GM19351 (cell line): ENCODE measurements around the gene ORAI1.
"Not testable (repeated sequence)": the region's sequence is repeated elsewhere in the genome, so short reads cannot be mapped to it uniquely, and the experiment has no call there.

ENCODE experiments used
- ATAC-seq: cut with Tn5 transposase; IDR thresholded peaks from one replicate; pipeline ENCODE4 v1.9.1; 2021; ENCODE audit warnings: mild to moderate bottlenecking, moderate library complexity; ENCODE audit not compliant: unreplicated experiment

Gene ORAI1

GRCh38 chr12:121626087-121626852, at the start of gene ORAI1:
TSS of gene ORAI1 (plus strand) at chr12:121626530.
- ATAC-seq = peak; percentile 61

DNA sequence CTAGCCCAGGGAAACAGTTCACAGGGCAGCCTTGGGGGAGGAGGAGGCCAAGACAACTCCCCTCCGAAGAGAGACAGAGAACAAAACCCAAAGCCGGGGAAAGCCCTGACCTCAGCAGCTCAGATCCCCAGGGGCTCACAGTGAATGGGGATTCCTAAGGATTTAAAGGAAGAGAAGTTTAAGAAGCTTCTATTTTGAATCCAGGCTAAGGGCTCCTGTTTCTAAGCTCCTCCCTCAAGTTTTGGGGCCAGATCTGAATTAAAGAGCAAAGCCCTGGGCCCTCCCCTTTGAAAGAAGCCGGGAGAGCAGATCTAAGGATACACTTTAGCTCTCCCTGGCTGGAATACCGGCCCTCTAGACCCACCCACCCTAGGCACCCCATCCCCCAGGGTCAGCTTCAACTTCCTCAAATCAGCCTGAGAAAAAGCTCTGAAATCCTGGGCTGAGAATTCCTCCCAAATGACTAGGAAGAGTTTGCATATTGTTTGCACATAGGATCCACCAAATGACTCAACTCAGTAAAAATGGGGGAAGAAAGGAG, 49.4 kb upstream of the ORAI1 start:
- no peak for ATAC-seq

GRCh38 chr12:121577443-121578180, 48.7 kb upstream of the ORAI1 start:
- ATAC-seq = no peak

DNA sequence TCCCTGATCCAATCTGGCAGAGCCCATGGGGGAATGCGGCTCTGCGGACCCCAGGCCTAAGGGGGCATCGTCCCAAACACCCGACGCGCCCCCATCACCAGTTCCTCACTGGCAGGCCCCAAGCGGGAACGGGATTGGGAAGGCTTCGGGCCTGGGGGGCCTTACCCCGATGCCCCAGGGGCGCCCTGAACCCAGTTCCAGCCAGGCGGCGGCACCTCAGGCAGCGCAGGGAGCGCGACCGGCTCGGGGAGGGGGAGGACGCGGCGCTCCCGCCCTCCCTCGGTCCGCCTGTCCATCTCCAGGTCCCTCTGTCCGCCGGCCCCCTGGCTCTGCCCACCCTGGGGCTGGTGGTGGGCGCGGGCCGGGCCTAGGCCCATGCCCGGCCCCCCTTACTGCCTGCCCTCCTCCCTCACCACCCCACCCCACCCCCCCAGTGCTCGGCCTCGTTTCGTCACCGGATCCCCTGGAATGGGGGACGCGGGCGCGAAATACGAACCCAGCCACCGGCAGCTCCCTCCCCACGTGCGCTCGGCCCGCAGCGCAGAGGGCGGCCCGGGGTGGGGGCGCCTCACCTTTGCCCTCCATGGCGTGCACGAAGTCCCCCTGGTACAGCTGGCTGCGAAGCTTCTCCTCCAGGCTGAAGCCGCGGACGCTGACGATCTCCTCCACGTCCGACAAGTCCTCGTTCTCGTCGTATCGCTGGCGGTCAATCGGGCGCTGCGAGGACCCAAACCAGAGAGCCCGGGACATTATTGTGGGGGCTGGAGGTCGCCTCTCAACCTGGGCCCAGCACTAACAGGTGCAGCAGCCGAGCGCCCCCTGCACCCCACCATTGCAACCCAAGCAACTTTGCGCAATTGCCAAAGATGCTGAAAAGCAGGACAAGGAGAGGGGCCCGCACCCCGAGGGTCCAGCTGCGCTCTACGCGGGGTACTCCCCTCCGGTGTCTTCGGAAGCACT, 47.8 kb upstream of the ORAI1 start:
- ATAC-seq = no peak

DNA sequence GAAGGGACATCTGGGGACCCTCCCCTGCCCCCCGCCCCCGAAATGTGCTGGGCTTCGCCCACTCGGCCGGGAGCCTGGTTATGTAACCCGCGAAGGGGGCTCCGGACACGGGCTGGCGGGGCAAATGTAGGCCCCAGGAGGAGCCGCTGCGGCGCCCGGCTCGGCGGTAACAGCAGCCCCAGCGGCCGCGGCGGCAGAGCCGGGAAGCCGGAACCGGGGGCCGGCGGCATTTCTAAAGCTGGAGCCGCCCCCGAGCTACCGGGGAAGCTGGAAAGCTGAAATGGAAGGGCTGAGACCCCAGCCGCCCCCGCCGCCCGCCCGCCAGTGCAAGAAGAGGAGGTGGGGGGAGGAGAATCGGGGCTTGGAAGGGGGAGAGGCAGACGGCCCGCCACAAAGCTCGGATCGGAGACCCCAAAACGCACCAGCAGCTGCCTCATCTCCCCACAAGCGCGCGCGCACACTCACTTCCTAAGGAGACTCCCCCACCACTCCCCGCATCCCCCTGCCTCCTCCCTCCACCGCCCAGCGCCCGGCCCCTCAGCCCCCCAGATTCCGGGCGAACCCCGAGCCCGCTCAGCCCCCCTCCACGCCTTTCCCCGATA, 47.0 kb upstream of the ORAI1 start:
- no peak for ATAC-seq

GRCh38 chr12:121579981-121580868, 46.1 kb upstream of the ORAI1 start:
- ATAC-seq = no peak

GRCh38 chr12:121580959-121581685, 45.2 kb upstream of the ORAI1 start, which contains the start of gene KDM2B:
TSS of gene KDM2B (minus strand) at chr12:121581023. CDS start at chr12:121580911, 112 bp downstream.
- ATAC-seq = no peak

DNA sequence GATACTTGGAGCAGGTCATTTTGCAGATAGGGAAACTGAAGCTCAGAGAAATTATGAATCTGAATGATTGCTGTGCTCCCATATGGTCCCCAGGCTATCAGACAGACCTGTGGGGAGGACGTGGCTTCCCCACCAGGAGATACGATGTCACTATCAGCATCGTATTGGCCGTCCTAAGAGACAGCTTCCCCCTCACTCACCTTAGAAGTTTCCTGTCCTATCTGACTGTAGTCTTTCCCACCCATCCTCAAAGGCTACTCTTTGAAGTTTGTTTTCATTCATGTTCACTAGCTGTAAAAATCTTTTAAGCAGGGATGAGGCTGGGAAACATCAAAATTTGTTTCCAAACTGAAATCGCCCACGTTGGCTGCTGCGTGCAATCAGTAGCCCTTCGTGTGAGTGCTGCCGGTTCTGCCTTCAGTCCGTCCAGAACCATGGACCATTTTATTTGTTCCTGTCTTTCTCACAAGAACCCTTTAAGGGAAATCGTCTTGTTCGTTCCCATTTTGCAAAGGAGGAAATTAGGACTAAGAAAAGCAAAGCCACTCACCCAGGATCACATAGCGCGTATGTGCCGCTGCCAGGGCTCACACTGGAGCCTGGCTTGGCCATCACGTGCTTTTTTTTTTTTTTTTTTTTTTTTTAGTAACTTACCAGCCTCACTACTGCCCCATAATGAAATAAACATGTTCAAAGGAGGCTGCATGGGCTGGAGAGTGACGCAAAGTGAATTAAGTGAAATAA, 44.5 kb upstream of the ORAI1 start:
- ATAC-seq = no peak

- no peak for ATAC-seq
Measured at GRCh38 chr12:121582583-121583333, 43.6 kb upstream of the ORAI1 start.

- not testable (repeated sequence) for ATAC-seq
Measured at GRCh38 chr12:121583334-121583661, 43.0 kb upstream of the ORAI1 start.

DNA sequence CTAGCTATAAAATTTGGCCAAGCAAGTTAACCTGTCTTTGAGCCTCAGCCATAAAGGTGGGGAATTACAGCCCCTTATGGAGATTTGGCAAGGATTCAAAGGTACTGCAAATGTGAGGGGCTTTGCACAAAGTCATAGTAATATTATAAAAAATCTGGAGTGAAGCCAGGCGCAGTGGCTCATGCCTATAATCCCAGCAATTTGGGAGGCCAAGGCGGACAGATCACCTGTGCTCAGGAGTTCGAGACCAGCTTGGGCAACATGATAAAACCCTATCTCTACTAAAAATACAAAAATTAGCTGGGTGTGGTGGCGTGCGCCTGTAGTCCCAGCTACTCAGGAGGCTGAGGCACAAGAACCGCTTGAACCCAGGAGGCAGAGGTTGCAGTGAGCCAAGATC, 41.4 kb upstream of the ORAI1 start:
- ATAC-seq = not testable (repeated sequence)

DNA sequence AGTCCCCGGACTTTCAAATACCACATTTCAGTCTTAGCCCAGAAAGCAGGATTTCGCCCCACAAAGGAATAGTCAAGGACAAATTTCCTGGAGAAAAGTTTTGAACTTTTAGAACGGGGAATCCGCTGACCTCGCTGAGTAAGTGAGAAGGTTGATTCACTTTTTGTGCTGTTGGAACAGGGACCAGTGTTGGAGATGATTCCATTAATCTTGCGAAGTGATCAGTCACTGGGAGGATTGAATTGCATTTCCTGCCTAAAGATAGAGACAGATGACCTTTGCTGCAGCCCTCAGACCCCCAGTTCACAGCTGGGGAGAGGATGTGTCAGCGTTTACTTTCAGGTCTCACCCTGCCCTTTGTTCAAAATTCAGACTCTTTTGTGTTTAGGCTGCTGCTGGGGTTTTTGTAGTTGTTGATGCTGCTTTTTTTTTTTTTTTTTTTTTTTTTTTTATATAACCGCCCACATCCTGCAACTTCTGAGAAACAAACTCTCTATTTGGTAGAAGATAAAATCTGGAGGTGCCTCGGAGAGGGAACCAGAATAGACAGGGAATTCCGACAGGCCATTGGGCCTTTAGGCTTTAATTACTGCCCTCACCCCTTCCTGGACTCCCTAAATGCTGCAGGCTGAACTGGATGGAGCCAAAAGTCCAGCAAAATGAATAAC, 35.7 kb upstream of the ORAI1 start:
- ATAC-seq = peak; percentile 52

DNA sequence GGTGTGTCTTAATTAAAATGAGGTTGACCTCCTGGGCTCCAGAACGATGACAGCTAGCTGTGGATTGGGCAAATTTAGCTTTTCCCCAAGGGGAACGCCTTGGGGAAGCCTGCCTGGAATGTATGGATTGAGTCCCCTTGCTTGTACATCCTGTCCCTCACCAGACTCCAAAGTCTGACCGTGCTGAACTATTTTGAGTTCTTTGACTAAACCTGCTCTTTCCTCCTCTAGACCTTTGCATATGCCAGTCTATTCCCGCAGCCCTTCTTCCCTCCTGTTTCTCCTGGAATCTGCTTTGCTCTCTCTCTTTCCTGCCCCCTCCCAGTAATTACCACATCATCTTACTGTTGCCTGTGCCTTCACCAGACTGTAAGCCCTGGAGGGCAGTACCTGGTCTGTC, 34.0 kb upstream of the ORAI1 start:
- no peak for ATAC-seq

GRCh38 chr12:121595520-121595919, 30.8 kb upstream of the ORAI1 start:
- ATAC-seq = no peak

- ATAC-seq = no peak
Measured at GRCh38 chr12:121596526-121596925, 29.8 kb upstream of the ORAI1 start.

DNA sequence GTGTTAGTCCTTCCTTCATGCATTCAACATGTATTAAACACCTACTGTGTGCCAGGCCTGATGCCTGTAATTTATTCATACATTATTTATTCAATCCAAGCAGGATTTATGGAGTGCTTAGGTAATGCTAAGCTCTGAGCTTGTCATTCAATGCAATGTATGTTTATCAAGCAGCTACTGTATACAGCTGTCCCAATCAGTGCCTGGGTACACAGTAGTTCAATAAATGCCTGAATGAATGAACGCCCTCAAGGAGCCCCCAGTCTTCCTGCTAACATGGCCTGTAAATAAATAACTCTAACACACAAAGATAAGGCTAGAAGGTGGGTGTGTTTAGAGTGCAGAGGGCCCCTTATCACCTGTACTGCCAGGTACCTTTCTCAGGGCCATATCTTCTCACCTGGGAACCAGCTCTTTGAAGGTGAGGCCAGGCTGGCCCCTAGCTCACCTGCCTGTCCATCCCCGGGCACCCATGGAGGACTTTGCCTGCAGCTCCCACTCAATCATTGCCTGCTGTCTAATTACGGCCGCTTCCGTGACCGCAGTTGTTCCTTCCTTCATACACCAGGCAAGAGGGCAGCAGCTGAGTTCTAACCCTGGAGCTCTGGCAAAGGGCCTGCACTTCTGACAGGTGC, 25.5 kb upstream of the ORAI1 start:
- no peak for ATAC-seq
